ENCODE results near the gene OPRL1.

OPRL1 gene

GRCh38 chr20:64079273-64080012, 439 bp upstream of the OPRL1 start, which contains the start of gene RGS19:
RGS19 (minus strand) TSS chr20:64079518; CDS start chr20:64076886, 2,632 bp downstream.
- TF ChIP-seq CTCF (IDR thresholded peaks at IDR 0.05; ENCODE audit: low read depth, low read length), result no peak
- Histone ChIP-seq H3K9me3 (ENCODE audit: severe bottlenecking) (no peaks in the 10 kb centered on the region), H3K27ac (peak within 1 kb of the TSS; percentile 45), H3K36me3 (no peaks in the 10 kb centered on the region), H3K27me3 (ENCODE audit: insufficient read depth, low read depth, severe bottlenecking) (no peaks in the 10 kb centered on the region), H3K4me3 (ENCODE audit: low read depth, low read length) (peak within 1 kb of the TSS; percentile 64)
- DNase-seq, result peak; percentile 55

- Histone ChIP-seq H3K4me3 (ENCODE audit: low read depth, low read length) (no peak overlapping the region), H3K27me3 (ENCODE audit: insufficient read depth, low read depth, severe bottlenecking) (no peaks in the 10 kb centered on the region)
Measured at GRCh38 chr20:64080813-64081623, 1.1 kb downstream of the OPRL1 start.

GRCh38 chr20:64081624-64081964, 1.7 kb downstream of the OPRL1 start:
- Histone ChIP-seq H3K27ac (no peak overlapping the region), H3K4me3 (ENCODE audit: low read depth, low read length) (no peak overlapping the region)
- DNase-seq, result no peak

More at GRCh38 chr20:64080813-64081623, 1.1 kb downstream of the OPRL1 start:
- Histone ChIP-seq H3K27ac (no peak overlapping the region), H3K36me3 (no peaks in the 10 kb centered on the region), H3K9me3 (ENCODE audit: severe bottlenecking) (no peaks in the 10 kb centered on the region)
- TF ChIP-seq CTCF (IDR thresholded peaks at IDR 0.05; ENCODE audit: low read depth, low read length), result no peak
- no peak for DNase-seq

GRCh38 chr20:64082126-64082731, 2.3 kb downstream of the OPRL1 start:
- Histone ChIP-seq H3K9me3 (ENCODE audit: severe bottlenecking) (no peaks in the 10 kb centered on the region), H3K27ac (no peak overlapping the region), H3K4me3 (ENCODE audit: low read depth, low read length) (no peak overlapping the region), H3K27me3 (ENCODE audit: insufficient read depth, low read depth, severe bottlenecking) (no peaks in the 10 kb centered on the region), H3K36me3 (no peaks in the 10 kb centered on the region)
- no peak for DNase-seq
- TF ChIP-seq CTCF (IDR thresholded peaks at IDR 0.05; ENCODE audit: low read depth, low read length), result no peak

More at GRCh38 chr20:64081624-64081964, 1.7 kb downstream of the OPRL1 start:
- H3K27me3 ChIP-seq (ENCODE audit: insufficient read depth, low read depth, severe bottlenecking), result no peaks in the 10 kb centered on the region
- H3K9me3 ChIP-seq (ENCODE audit: severe bottlenecking), result no peaks in the 10 kb centered on the region
- H3K36me3 ChIP-seq, result no peaks in the 10 kb centered on the region
- no peak for TF ChIP-seq CTCF (IDR thresholded peaks at IDR 0.05; ENCODE audit: low read depth, low read length)

- Histone ChIP-seq H3K4me3 (ENCODE audit: low read depth, low read length) (peak overlapping the region; percentile 21), H3K27ac (no peak overlapping the region), H3K36me3 (no peaks in the 10 kb centered on the region), H3K27me3 (ENCODE audit: insufficient read depth, low read depth, severe bottlenecking) (no peaks in the 10 kb centered on the region), H3K9me3 (ENCODE audit: severe bottlenecking) (no peaks in the 10 kb centered on the region)
- TF ChIP-seq CTCF (IDR thresholded peaks at IDR 0.05; ENCODE audit: low read depth, low read length), result peak; percentile 15; the same call in 1 of the 2 replicates
- no peak for DNase-seq
Measured at GRCh38 chr20:64082820-64083377, 3.0 kb downstream of the OPRL1 start.

Measured in WERI-Rb-1 (cell line).